Measurements from ENCODE around the gene CD99. TPM values are rescaled to one million over a fixed set of nuclear protein-coding genes. Genes with fewer than 3 reads are reported as not detected.

CD99 gene
- total RNA-seq, 1 experiment from 2014 or later: 77.9 TPM

DNA sequence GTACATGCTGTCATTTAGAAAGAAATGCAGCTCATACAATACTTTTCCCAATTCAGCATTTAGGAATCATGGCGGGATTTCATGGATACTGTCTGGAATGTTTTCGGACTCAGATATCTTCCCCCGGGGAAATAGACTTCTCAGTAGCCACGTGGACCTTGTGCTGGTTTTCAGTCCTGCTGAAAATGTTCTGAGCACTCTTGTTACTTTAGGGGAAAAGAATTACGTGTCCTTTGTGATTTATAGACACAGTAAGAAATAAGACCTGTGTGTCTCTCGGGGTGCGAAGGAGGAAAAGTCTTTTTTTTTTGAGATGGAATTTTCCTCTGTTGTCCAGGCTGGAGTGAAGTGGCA, 3.8 kb downstream of the CD99 start (continued):
- TF ChIP-seq, protein P1, sequence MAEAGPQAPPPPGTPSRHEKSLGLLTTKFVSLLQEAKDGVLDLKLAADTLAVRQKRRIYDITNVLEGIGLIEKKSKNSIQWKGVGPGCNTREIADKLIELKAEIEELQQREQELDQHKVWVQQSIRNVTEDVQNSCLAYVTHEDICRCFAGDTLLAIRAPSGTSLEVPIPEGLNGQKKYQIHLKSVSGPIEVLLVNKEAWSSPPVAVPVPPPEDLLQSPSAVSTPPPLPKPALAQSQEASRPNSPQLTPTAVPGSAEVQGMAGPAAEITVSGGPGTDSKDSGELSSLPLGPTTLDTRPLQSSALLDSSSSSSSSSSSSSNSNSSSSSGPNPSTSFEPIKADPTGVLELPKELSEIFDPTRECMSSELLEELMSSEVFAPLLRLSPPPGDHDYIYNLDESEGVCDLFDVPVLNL (CRISPR knock-in tag; IDR thresholded peaks at IDR 0.05; ENCODE audit: borderline replicate concordance, low read depth): no peak

DNA sequence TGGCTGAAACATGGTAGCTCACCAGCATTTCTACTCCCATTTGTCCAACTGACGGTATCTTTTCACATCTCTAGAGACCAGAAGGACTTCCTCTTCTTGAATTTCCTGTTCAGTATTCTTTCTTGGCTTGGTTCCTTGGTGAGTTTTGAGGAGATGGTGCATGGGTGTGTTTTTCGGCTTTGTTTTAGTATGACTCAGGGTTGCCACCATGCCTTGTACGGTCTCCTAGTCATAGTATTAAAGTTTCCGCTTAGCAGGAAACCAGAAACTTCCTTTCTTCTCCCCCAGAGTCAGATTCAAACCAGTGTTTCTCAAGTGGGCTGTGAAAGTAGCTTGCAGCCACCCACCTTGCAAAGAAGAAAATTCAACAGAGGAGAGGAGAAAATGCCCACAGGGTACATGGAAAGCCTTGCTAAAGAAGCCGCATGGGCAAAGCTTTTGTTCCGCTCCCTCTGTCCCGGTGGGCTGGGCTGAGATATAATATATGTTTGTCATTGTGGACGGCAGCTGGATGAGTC, 5.7 kb downstream of the CD99 start:
- DNase-seq (ENCODE audit: low spot score) (no peak), ATAC-seq (no peak)
- Mint-ChIP-seq H3K9me3 (peaks cover 10% of the 10 kb centered on the region), H3K4me3 (no peak overlapping the region), H3K27ac (no peak overlapping the region), H3K27me3 (ENCODE audit: low read depth) (peaks cover 35% of the 10 kb centered on the region), H3K36me3 (peaks cover 6% of the 10 kb centered on the region; the same call in 1 of the 2 replicates), H3K4me1 (peaks cover 35% of the 10 kb centered on the region)
- POLR2A ChIA-PET: no interaction called here
- CTCF ChIA-PET: no interaction called here
- no peak for TF ChIP-seq MYBL2 (CRISPR knock-in tag; IDR thresholded peaks at IDR 0.05)
- no peak for TF ChIP-seq GRHL2 (CRISPR knock-in tag; IDR thresholded peaks at IDR 0.05; ENCODE audit: insufficient replicate concordance, severe bottlenecking)
- TF ChIP-seq JUN (CRISPR knock-in tag; IDR thresholded peaks at IDR 0.05): no peak
- TF ChIP-seq, protein P2, sequence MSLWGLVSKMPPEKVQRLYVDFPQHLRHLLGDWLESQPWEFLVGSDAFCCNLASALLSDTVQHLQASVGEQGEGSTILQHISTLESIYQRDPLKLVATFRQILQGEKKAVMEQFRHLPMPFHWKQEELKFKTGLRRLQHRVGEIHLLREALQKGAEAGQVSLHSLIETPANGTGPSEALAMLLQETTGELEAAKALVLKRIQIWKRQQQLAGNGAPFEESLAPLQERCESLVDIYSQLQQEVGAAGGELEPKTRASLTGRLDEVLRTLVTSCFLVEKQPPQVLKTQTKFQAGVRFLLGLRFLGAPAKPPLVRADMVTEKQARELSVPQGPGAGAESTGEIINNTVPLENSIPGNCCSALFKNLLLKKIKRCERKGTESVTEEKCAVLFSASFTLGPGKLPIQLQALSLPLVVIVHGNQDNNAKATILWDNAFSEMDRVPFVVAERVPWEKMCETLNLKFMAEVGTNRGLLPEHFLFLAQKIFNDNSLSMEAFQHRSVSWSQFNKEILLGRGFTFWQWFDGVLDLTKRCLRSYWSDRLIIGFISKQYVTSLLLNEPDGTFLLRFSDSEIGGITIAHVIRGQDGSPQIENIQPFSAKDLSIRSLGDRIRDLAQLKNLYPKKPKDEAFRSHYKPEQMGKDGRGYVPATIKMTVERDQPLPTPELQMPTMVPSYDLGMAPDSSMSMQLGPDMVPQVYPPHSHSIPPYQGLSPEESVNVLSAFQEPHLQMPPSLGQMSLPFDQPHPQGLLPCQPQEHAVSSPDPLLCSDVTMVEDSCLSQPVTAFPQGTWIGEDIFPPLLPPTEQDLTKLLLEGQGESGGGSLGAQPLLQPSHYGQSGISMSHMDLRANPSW (CRISPR knock-in tag; conservative IDR thresholded peaks at IDR 0.05; ENCODE audit: low read depth): no peak
- TF ChIP-seq, protein P3, sequence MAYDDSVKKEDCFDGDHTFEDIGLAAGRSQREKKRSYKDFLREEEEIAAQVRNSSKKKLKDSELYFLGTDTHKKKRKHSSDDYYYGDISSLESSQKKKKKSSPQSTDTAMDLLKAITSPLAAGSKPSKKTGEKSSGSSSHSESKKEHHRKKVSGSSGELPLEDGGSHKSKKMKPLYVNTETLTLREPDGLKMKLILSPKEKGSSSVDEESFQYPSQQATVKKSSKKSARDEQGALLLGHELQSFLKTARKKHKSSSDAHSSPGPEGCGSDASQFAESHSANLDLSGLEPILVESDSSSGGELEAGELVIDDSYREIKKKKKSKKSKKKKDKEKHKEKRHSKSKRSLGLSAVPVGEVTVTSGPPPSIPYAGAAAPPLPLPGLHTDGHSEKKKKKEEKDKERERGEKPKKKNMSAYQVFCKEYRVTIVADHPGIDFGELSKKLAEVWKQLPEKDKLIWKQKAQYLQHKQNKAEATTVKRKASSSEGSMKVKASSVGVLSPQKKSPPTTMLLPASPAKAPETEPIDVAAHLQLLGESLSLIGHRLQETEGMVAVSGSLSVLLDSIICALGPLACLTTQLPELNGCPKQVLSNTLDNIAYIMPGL (CRISPR knock-in tag; IDR thresholded peaks at IDR 0.05): no peak
- TF ChIP-seq, protein P4, sequence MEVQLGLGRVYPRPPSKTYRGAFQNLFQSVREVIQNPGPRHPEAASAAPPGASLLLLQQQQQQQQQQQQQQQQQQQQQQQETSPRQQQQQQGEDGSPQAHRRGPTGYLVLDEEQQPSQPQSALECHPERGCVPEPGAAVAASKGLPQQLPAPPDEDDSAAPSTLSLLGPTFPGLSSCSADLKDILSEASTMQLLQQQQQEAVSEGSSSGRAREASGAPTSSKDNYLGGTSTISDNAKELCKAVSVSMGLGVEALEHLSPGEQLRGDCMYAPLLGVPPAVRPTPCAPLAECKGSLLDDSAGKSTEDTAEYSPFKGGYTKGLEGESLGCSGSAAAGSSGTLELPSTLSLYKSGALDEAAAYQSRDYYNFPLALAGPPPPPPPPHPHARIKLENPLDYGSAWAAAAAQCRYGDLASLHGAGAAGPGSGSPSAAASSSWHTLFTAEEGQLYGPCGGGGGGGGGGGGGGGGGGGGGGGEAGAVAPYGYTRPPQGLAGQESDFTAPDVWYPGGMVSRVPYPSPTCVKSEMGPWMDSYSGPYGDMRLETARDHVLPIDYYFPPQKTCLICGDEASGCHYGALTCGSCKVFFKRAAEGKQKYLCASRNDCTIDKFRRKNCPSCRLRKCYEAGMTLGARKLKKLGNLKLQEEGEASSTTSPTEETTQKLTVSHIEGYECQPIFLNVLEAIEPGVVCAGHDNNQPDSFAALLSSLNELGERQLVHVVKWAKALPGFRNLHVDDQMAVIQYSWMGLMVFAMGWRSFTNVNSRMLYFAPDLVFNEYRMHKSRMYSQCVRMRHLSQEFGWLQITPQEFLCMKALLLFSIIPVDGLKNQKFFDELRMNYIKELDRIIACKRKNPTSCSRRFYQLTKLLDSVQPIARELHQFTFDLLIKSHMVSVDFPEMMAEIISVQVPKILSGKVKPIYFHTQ (CRISPR knock-in tag; IDR thresholded peaks at IDR 0.05): no peak
- TF ChIP-seq FOXP1 (CRISPR knock-in tag; IDR thresholded peaks at IDR 0.05; ENCODE audit: borderline replicate concordance): no peak
- TF ChIP-seq, protein P5, sequence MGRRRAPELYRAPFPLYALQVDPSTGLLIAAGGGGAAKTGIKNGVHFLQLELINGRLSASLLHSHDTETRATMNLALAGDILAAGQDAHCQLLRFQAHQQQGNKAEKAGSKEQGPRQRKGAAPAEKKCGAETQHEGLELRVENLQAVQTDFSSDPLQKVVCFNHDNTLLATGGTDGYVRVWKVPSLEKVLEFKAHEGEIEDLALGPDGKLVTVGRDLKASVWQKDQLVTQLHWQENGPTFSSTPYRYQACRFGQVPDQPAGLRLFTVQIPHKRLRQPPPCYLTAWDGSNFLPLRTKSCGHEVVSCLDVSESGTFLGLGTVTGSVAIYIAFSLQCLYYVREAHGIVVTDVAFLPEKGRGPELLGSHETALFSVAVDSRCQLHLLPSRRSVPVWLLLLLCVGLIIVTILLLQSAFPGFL (CRISPR knock-in tag; IDR thresholded peaks at IDR 0.05; ENCODE audit: borderline replicate concordance): no peak
- TF ChIP-seq GTF2I (CRISPR knock-in tag; conservative IDR thresholded peaks at IDR 0.05): no peak
- TF ChIP-seq RELA (CRISPR knock-in tag; IDR thresholded peaks at IDR 0.05; ENCODE audit: borderline replicate concordance): no peak
- TF ChIP-seq, protein P6, sequence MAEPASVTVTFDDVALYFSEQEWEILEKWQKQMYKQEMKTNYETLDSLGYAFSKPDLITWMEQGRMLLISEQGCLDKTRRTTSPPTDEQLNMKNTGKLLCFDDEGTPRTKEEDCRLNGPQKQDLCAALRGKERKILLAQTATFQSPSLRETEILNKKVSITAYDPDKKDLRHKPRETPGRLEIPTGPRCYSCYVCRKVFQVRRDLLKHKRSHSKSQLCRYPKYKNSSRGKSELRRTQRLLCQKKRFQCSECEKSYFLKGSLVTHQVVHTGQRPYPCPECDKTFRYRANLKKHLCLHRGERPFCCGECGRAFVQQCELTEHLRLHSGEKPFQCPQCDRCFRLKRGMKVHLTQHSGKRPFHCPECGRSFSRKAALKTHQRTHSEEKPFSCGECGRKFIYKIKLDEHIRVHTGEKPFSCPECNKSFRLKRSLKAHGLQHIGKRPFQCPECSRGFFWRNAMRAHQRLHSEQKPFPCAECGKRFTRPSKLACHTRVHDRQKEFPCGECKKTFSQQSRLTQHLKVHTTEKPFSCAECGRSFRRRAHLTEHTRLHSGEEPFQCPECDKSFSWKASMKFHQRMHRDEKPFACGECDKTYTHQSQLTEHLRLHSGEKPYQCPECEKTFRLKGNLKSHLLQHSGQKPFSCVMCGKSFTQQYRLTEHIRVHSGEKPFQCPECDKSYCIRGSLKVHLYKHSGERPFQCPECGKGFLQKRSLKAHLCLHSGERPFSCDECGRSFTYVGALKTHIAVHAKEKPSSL (CRISPR knock-in tag; conservative IDR thresholded peaks at IDR 0.05): no peak
- no peak for TF ChIP-seq FOXJ3 (CRISPR knock-in tag; IDR thresholded peaks at IDR 0.05; ENCODE audit: borderline replicate concordance)
- TF ChIP-seq, protein P7, sequence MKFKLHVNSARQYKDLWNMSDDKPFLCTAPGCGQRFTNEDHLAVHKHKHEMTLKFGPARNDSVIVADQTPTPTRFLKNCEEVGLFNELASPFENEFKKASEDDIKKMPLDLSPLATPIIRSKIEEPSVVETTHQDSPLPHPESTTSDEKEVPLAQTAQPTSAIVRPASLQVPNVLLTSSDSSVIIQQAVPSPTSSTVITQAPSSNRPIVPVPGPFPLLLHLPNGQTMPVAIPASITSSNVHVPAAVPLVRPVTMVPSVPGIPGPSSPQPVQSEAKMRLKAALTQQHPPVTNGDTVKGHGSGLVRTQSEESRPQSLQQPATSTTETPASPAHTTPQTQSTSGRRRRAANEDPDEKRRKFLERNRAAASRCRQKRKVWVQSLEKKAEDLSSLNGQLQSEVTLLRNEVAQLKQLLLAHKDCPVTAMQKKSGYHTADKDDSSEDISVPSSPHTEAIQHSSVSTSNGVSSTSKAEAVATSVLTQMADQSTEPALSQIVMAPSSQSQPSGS (CRISPR knock-in tag; IDR thresholded peaks at IDR 0.05; ENCODE audit: borderline replicate concordance, low read depth): no peak

Data from WTC11 (cell line).